Liver (tissue), 9 donors: ENCODE results near the gene TMTC1. TPM values are rescaled to one million over a fixed set of nuclear protein-coding genes. Genes with fewer than 3 reads are reported as not detected.

ENCODE experiments used
- DNase-seq: peaks from one replicate; pipeline ENCODE4 v3.0.0-alpha.2; 2017; ENCODE audit warnings: low spot score
- H3K27ac ChIP-seq, 2 donors: one replicate each; pipeline ENCODE4 v1.7.0; 2013; ENCODE audit warnings: inconsistent platforms in 2 of 2, low read length in 2 of 2, control low read depth in 1 of 2, low read depth in 1 of 2, mild to moderate bottlenecking in 1 of 2
- H3K27me3 ChIP-seq, 4 donors: one replicate each; pipeline versions ENCODE4 v1.6.1 to v1.7.0; 2013; ENCODE audit warnings: low read length in 3 of 4, inconsistent platforms in 1 of 4, mild to moderate bottlenecking in 1 of 4, moderate library complexity in 1 of 4; ENCODE audit not compliant: control insufficient read depth in 4 of 4, insufficient read depth in 4 of 4
- H3K36me3 ChIP-seq, 4 donors: one replicate each; pipeline versions ENCODE4 v1.6.1 to v1.7.0; 2013; ENCODE audit warnings: low read length in 3 of 4, mild to moderate bottlenecking in 3 of 4, low read depth in 1 of 4, moderate library complexity in 1 of 4; ENCODE audit not compliant: control insufficient read depth in 4 of 4, insufficient read depth in 3 of 4
- H3K4me1 ChIP-seq, 4 donors: one replicate each; pipeline versions ENCODE4 v1.6.1 to v1.7.0; 2013; ENCODE audit warnings: low read length in 3 of 4, mild to moderate bottlenecking in 3 of 4, moderate library complexity in 1 of 4; ENCODE audit not compliant: control insufficient read depth in 4 of 4, insufficient read depth in 4 of 4
- H3K4me3 ChIP-seq, 3 donors: one replicate each; pipeline versions ENCODE4 v1.6.1 to v1.7.0; 2013; ENCODE audit warnings: low read length in 3 of 3, control low read depth in 1 of 3, low read depth in 1 of 3, mild to moderate bottlenecking in 1 of 3
- H3K9ac ChIP-seq, 2 donors: one replicate each; pipeline ENCODE4 v1.7.0; 2013; ENCODE audit warnings: low read length in 2 of 2, mild to moderate bottlenecking in 2 of 2, moderate library complexity in 2 of 2, control low read depth in 1 of 2, low read depth in 1 of 2
- H3K9me3 ChIP-seq, 4 donors: one replicate each; pipeline versions ENCODE4 v1.6.1 to v1.7.0; 2013; ENCODE audit warnings: low read length in 3 of 4; ENCODE audit not compliant: control insufficient read depth in 4 of 4
- ATF3 ChIP-seq: IDR thresholded peaks from 2 replicates; pipeline ENCODE4 v1.6.1; 2016; ENCODE audit warnings: antibody characterized with exemption
- CTCF ChIP-seq: fragments of 150-350 bp; IDR thresholded peaks from 2 replicates; pipeline ENCODE4 v1.5.1; 2017; ENCODE audit warnings: improper control_type of control experiment, low read depth, low read length; ENCODE audit not compliant: missing input control
- EGR1 ChIP-seq, 2 donors: IDR thresholded peaks; 2 replicates each; pipeline ENCODE4 v1.6.1; 2016 to 2018; ENCODE audit warnings: antibody characterized with exemption in 2 of 2, low read depth in 2 of 2
- FOXA1 ChIP-seq: IDR thresholded peaks from 2 replicates; pipeline ENCODE4 v1.6.1; 2016; ENCODE audit warnings: antibody characterized with exemption
- FOXA2 ChIP-seq: IDR thresholded peaks from 2 replicates; pipeline ENCODE4 v1.6.1; 2016; ENCODE audit warnings: antibody characterized with exemption
- GABPA ChIP-seq, 2 donors: IDR thresholded peaks in 1 of 2; conservative IDR thresholded peaks in 1 of 2; 2 replicates each; pipeline ENCODE4 v1.6.1; 2016; ENCODE audit warnings: antibody characterized with exemption in 2 of 2, mild to moderate bottlenecking in 1 of 2, moderate library complexity in 1 of 2
- HNF4A ChIP-seq, 2 donors: conservative IDR thresholded peaks; 2 replicates each; pipeline ENCODE4 v1.6.1; 2016; ENCODE audit warnings: antibody characterized with exemption in 2 of 2, mild to moderate bottlenecking in 2 of 2
- HNF4G ChIP-seq: IDR thresholded peaks from 2 replicates; pipeline ENCODE4 v1.6.1; 2016; ENCODE audit warnings: antibody characterized with exemption
- JUND ChIP-seq, 2 donors: IDR thresholded peaks; 2 replicates each; pipeline ENCODE4 v1.6.1; 2016; ENCODE audit warnings: antibody characterized with exemption in 2 of 2
- MAX ChIP-seq: IDR thresholded peaks from 2 replicates; pipeline ENCODE4 v1.6.1; 2016; ENCODE audit warnings: antibody characterized with exemption
- NR2F2 ChIP-seq: IDR thresholded peaks from 2 replicates; pipeline ENCODE4 v1.6.1; 2016; ENCODE audit warnings: antibody characterized with exemption
- RAD21 ChIP-seq, 2 donors: IDR thresholded peaks; 2 replicates each; pipeline ENCODE4 v1.6.1; 2016; ENCODE audit warnings: antibody characterized with exemption in 2 of 2, mild to moderate bottlenecking in 2 of 2
- REST ChIP-seq: IDR thresholded peaks from 2 replicates; pipeline ENCODE4 v1.6.1; 2016; ENCODE audit warnings: antibody characterized with exemption, mild to moderate bottlenecking
- RXRA ChIP-seq, 2 donors: IDR thresholded peaks; 2 replicates each; pipeline ENCODE4 v1.6.1; 2017 to 2018; ENCODE audit warnings: antibody characterized with exemption in 2 of 2, mild to moderate bottlenecking in 1 of 2
- SP1 ChIP-seq: IDR thresholded peaks from 2 replicates; pipeline ENCODE4 v1.6.1; 2018; ENCODE audit warnings: antibody characterized with exemption, mild to moderate bottlenecking
- TAF1 ChIP-seq: conservative IDR thresholded peaks from 2 replicates; pipeline ENCODE4 v1.6.1; 2016; ENCODE audit warnings: antibody characterized with exemption, mild to moderate bottlenecking
- YY1 ChIP-seq: IDR thresholded peaks from 2 replicates; pipeline ENCODE4 v1.6.1; 2016; ENCODE audit warnings: antibody characterized with exemption, mild to moderate bottlenecking
- ZBTB33 ChIP-seq: IDR thresholded peaks from 2 replicates; pipeline ENCODE4 v1.6.1; 2016; ENCODE audit warnings: antibody characterized with exemption
- WGBS: extraction: QIAGEN DNeasy Blood & Tissue Kit; methylation state at CpG from one replicate; pipeline ENCODE4 v1.1.7; 2013; 5-methylcytosine and 5-hydroxymethylcytosine counted together
- polyA plus RNA-seq, 2 donors: library from polyadenylated mRNA; stranded (reverse) in 1 of 2; unstranded in 1 of 2; fragments of 200-250 nt in 1 of 2; fragments of >200 nt in 1 of 2; fragmentation: Nextera tagmentation in 1 of 2; extraction: Ambion mirVana in 1 of 2; gene quantifications; one replicate each; pipeline versions ENCODE4 v1.2.1 to v1.2.3, GENCODE V29; 2013 to 2015
- total RNA-seq, 2 donors: library from RNA; depleted of rRNA; stranded (reverse); fragments of >200 nt; gene quantifications; one replicate each; pipeline ENCODE4 v1.2.3, GENCODE V29; 2014
- donor health status: healthy.
- donor health status: healthy.
- donor health status: healthy.
- donor health status: healthy.
- donor health status: healthy.

The TMTC1 gene
- total and polyA plus RNA-seq, 4 donors, result 0.76 to 3.3 (median 2.1) TPM

- Histone ChIP-seq H3K27me3 (no peaks in the 10 kb centered on the region), H3K9ac (no peak overlapping the region), H3K4me3 (no peak overlapping the region), H3K9me3 (no peaks in the 10 kb centered on the region), H3K27ac (no peak overlapping the region), H3K4me1 (no peaks in the 10 kb centered on the region), H3K36me3 (no peaks in the 10 kb centered on the region)
- DNase-seq, result no peak
- no peak for TF ChIP-seq EGR1 (IDR thresholded peaks at IDR 0.05; ENCODE audit: low read depth in 2 of 2)
- no peak for TF ChIP-seq MAX
- TF ChIP-seq RAD21 (IDR thresholded peaks at IDR 0.05), result no peak
- TF ChIP-seq GABPA (IDR thresholded peaks at IDR 0.05 in 1 of 2, conservative IDR thresholded peaks at IDR 0.05 in 1 of 2), result no peak
- no peak for TF ChIP-seq RXRA (IDR thresholded peaks at IDR 0.05)
- TF ChIP-seq SP1, result no peak
- TF ChIP-seq TAF1, result no peak
- TF ChIP-seq FOXA1, result no peak
- no peak for TF ChIP-seq HNF4A (conservative IDR thresholded peaks at IDR 0.05)
- no peak for TF ChIP-seq NR2F2
- TF ChIP-seq JUND (IDR thresholded peaks at IDR 0.05), result no peak
- no peak for TF ChIP-seq ZBTB33
- TF ChIP-seq FOXA2, result no peak
- TF ChIP-seq REST, result no peak
- TF ChIP-seq YY1, result no peak
- no peak for TF ChIP-seq ATF3
- TF ChIP-seq CTCF, result no peak
- TF ChIP-seq HNF4G, result no peak
- WGBS, result 56% methylated on average over 1 of the region's 1 CpG
Observed at GRCh38 chr12:29531471-29531870, 252.3 kb downstream of the TMTC1 start.
